Stomach (tissue), 9 donors: ENCODE data around the gene AKAP17A. TPM values are rescaled to one million over a fixed set of nuclear protein-coding genes. Genes with fewer than 3 reads are reported as not detected.

ENCODE experiments used
- DNase-seq, 2 donors: peaks; one replicate each; pipeline versions ENCODE4 v3.0.0 to v3.0.0-alpha.2; 2013 to 2019
- H3K27ac ChIP-seq, 5 donors: fragments of 200-600 bp in 4 of 5; sonication (generic) in 4 of 5; one replicate each; pipeline ENCODE4 v1.5.1; 2013 to 2019; ENCODE audit warnings: mild to moderate bottlenecking in 1 of 5, moderate library complexity in 1 of 5
- H3K27me3 ChIP-seq, 3 donors: fragments of 200-600 bp; sonication (generic); one replicate each; pipeline ENCODE4 v1.5.1; 2017 to 2019; ENCODE audit warnings: mixed run types in 1 of 3
- H3K36me3 ChIP-seq, 4 donors: fragments of 200-600 bp; sonication (generic); 1 replicate in 3 of 4; 2 replicates in 1 of 4; pipeline ENCODE4 v1.5.1; 2016 to 2019
- H3K4me1 ChIP-seq, 4 donors: fragments of 200-600 bp; sonication (generic); one replicate each; pipeline ENCODE4 v1.5.1; 2016 to 2019
- H3K4me3 ChIP-seq, 4 donors: fragments of 200-600 bp; sonication (generic) in 3 of 4; one replicate each; pipeline ENCODE4 v1.5.1; 2016 to 2019; ENCODE audit warnings: mild to moderate bottlenecking in 1 of 4
- H3K9me3 ChIP-seq, 4 donors: fragments of 200-600 bp; sonication (generic); one replicate each; pipeline ENCODE4 v1.5.1; 2016 to 2019
- EP300 ChIP-seq: sonication (generic); formaldehyde crosslinking; IDR thresholded peaks from one replicate; pipeline ENCODE4 v1.6.1; 2017; ENCODE audit warnings: antibody characterized with exemption
- POLR2A ChIP-seq, 4 donors: fragments of 450-650 bp; IDR thresholded peaks; one replicate each; pipeline ENCODE4 v1.6.1; 2016; ENCODE audit warnings: antibody characterized with exemption in 4 of 4, control low read depth in 2 of 4, mild to moderate bottlenecking in 1 of 4, moderate library complexity in 1 of 4
- POLR2AphosphoS5 ChIP-seq, 3 donors: sonication (generic); formaldehyde crosslinking; IDR thresholded peaks; one replicate each; pipeline ENCODE4 v1.6.1; 2016; ENCODE audit warnings: antibody characterized with exemption in 3 of 3
- WGBS, 5 donors: extraction: QIAGEN DNeasy Blood & Tissue Kit in 3 of 5; methylation state at CpG; one replicate each; pipeline versions ENCODE4 v1.1.5 to v1.1.7; 2013 to 2018; 5-methylcytosine and 5-hydroxymethylcytosine counted together
- intact Hi-C: fragments of 100-400 bp; cut with DNase I; formaldehyde crosslinking; loops from one replicate; pipeline ENCODE4 v1.15.1; 2023; ENCODE audit warnings: low total_unique reads
- polyA plus RNA-seq, 3 donors: library from polyadenylated mRNA; stranded (reverse); fragments of 200-250 nt; gene quantifications; one replicate each; pipeline ENCODE4 v1.2.3, GENCODE V29; 2013
- total RNA-seq, 5 donors: library from RNA; depleted of rRNA; stranded (reverse); fragments of >200 nt; gene quantifications; one replicate each; pipeline versions ENCODE4 v1.1.0 to v1.2.3, GENCODE V29; 2014 to 2016
- TF ChIP-seq, protein P1 (sequence below), 7 experiments: fragments of 450-650 bp in 4 of 7; fragments of 200-600 bp in 3 of 7; sonication (generic) in 3 of 7; IDR thresholded peaks; one replicate each; pipeline ENCODE4 v1.5.1; 2016 to 2019; ENCODE audit warnings: antibody characterized with exemption in 7 of 7, control low read depth in 2 of 7, mild to moderate bottlenecking in 1 of 7
- donor health status: healthy with polysubstance abuse.
- donor health status: Bipolar disorder and iron deficiency.
- donor health status: healthy.

AKAP17A gene
- total and polyA plus RNA-seq, 8 donors = 13.3 to 141 (median 41.8) TPM

DNA sequence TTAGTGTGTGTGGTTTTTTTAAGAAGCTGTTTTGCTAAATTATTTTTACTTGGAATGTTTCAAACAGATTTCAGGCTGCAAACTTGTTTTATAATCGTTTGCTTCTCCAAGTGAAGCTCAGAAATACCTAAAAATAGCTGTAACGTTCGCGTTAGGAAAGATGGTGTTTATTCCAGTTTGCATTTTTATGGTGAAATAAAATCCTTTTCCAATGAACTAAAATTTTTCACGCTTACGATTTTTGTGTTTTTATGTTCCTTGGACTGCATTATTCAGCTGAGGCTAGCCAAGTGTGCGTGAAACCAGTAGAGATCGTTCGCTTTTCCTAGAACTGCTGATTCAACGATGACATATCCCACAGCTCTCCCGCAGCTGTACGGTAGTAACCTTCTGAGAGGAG lies 10.9 kb downstream of the AKAP17A start:
- no peaks in the 10 kb centered on the region for H3K27me3 ChIP-seq
- 96 to 98% (median 97%) methylated on average over 12 of the region's 12 CpGs for WGBS, 5 donors
- TF ChIP-seq, protein P1, sequence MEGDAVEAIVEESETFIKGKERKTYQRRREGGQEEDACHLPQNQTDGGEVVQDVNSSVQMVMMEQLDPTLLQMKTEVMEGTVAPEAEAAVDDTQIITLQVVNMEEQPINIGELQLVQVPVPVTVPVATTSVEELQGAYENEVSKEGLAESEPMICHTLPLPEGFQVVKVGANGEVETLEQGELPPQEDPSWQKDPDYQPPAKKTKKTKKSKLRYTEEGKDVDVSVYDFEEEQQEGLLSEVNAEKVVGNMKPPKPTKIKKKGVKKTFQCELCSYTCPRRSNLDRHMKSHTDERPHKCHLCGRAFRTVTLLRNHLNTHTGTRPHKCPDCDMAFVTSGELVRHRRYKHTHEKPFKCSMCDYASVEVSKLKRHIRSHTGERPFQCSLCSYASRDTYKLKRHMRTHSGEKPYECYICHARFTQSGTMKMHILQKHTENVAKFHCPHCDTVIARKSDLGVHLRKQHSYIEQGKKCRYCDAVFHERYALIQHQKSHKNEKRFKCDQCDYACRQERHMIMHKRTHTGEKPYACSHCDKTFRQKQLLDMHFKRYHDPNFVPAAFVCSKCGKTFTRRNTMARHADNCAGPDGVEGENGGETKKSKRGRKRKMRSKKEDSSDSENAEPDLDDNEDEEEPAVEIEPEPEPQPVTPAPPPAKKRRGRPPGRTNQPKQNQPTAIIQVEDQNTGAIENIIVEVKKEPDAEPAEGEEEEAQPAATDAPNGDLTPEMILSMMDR (IDR thresholded peaks at IDR 0.05) = no peak
- TF ChIP-seq EP300 (no peak), POLR2A (IDR thresholded peaks at IDR 0.05) (no peak), POLR2AphosphoS5 (IDR thresholded peaks at IDR 0.05) (no peak)
- peaks cover 0 to 6% (median 0%) of the 10 kb centered on the region in 4 donors for H3K4me1 ChIP-seq
- H3K36me3 ChIP-seq = peaks cover 58 to 92% (median 80%) of the 10 kb centered on the region in 4 donors
- intact Hi-C loops = no loop called here
- H3K9me3 ChIP-seq = peaks cover 0 to 9% (median 0%) of the 10 kb centered on the region in 4 donors
- no peak for DNase-seq
- H3K4me3 ChIP-seq = no peak overlapping the region
- no peak overlapping the region for H3K27ac ChIP-seq

- Histone ChIP-seq H3K27me3 (no peaks in the 10 kb centered on the region), H3K4me3 (no peak overlapping the region), H3K36me3 (peaks cover 17 to 50% (median 38%) of the 10 kb centered on the region in 4 donors), H3K27ac (no peak overlapping the region), H3K4me1 (no peaks in the 10 kb centered on the region), H3K9me3 (peaks cover 0 to 5% (median 0%) of the 10 kb centered on the region in 4 donors)
- 93 to 96% (median 93%) methylated on average over 11 of the region's 11 CpGs for WGBS, 5 donors
- intact Hi-C loops = no loop called here
- TF ChIP-seq EP300 (no peak), POLR2A (IDR thresholded peaks at IDR 0.05) (no peak), POLR2AphosphoS5 (IDR thresholded peaks at IDR 0.05) (no peak)
- TF ChIP-seq, protein P1 (IDR thresholded peaks at IDR 0.05) = no peak
- DNase-seq = no peak
Observed at GRCh38 chrX:1606496-1606895, 15.1 kb downstream of the AKAP17A start.

- WGBS, 5 donors = 83 to 97% (median 92%) methylated on average over 9 to 10 of the region's 11 CpGs
- no peak overlapping the region for H3K4me3 ChIP-seq
- peaks cover 0 to 22% (median 10%) of the 10 kb centered on the region in 4 donors for H3K36me3 ChIP-seq
- no peak overlapping the region for H3K27ac ChIP-seq
- TF ChIP-seq POLR2AphosphoS5 (IDR thresholded peaks at IDR 0.05) (no peak), POLR2A (IDR thresholded peaks at IDR 0.05) (no peak), EP300 (no peak)
- TF ChIP-seq, protein P1 (IDR thresholded peaks at IDR 0.05) = no peak
- no peaks in the 10 kb centered on the region for H3K9me3 ChIP-seq
- no peaks in the 10 kb centered on the region for H3K27me3 ChIP-seq
- H3K4me1 ChIP-seq = no peaks in the 10 kb centered on the region
- no peak for DNase-seq
- intact Hi-C loops = no loop called here
Observed at GRCh38 chrX:1609311-1609710, 17.9 kb downstream of the AKAP17A start.

DNA sequence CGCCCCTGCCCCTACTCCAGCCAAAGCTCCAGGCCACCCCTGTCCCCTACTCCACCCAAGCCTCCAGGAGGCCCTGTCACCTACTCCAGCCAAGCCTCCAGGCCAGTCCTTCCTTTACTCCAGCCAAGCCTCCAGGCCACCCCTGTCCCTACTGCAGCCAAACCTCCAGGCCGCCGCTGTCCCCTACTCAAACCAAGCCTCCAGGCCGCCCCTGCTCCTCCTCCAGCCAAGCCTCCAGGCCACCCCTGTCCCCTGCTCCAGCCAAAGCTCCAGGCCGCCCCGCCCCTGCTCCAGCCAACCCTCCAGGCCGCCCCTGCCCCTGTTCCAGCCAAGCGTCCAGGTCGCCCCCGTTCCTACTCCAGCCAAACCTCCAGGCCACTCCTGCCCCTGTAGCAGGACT lies 18.4 kb downstream of the AKAP17A start:
- no peaks in the 10 kb centered on the region for H3K27me3 ChIP-seq
- H3K9me3 ChIP-seq = no peaks in the 10 kb centered on the region
- no peak for TF ChIP-seq POLR2A (IDR thresholded peaks at IDR 0.05)
- TF ChIP-seq, protein P1 (IDR thresholded peaks at IDR 0.05) = no peak
- no peak for TF ChIP-seq EP300
- no peak for TF ChIP-seq POLR2AphosphoS5 (IDR thresholded peaks at IDR 0.05)
- H3K4me1 ChIP-seq = no peaks in the 10 kb centered on the region
- H3K4me3 ChIP-seq = no peak overlapping the region
- intact Hi-C loops = no loop called here
- no peak overlapping the region for H3K27ac ChIP-seq
- DNase-seq = no peak
- H3K36me3 ChIP-seq = peaks cover 0 to 17% (median 7%) of the 10 kb centered on the region in 4 donors
- WGBS, 5 donors = 62 to 90% (median 87%) methylated on average over 9 to 10 of the region's 10 CpGs
